ENCODE measurements around the gene ZNF839.
"Not testable (repeated sequence)": the region's sequence is repeated elsewhere in the genome, so short reads cannot be mapped to it uniquely, and the experiment has no call there.

ZNF839 gene

GRCh38 chr14:102293781-102294180, 25.8 kb upstream of the ZNF839 start:
- Histone ChIP-seq H3K9me3 (ENCODE audit: insufficient read depth, low read length, severe bottlenecking) (no peaks in the 10 kb centered on the region), H3K27ac (ENCODE audit: low read length) (no peak overlapping the region), H3K9ac (ENCODE audit: low read depth, low read length) (no peak overlapping the region), H4K20me1 (ENCODE audit: insufficient read depth, low read length) (no peaks in the 10 kb centered on the region), H3K4me3 (ENCODE audit: low read depth in 1 of 2, low read length in 2 of 2) (no peak overlapping the region), H2AFZ (ENCODE audit: low read depth, low read length) (no peak overlapping the region), H3K4me2 (ENCODE audit: insufficient read depth, low read length) (no peak overlapping the region), H3K36me3 (ENCODE audit: insufficient read depth, low read length) (no peaks in the 10 kb centered on the region), H3K27me3 (ENCODE audit: insufficient read depth, low read length, poor library complexity) (no peaks in the 10 kb centered on the region), H3K79me2 (ENCODE audit: insufficient read depth, low read length) (no peaks in the 10 kb centered on the region), H3K4me1 (ENCODE audit: insufficient read depth, low read length) (no peaks in the 10 kb centered on the region)
- no peak for ATAC-seq (ENCODE audit: insufficient read depth, low read depth)
- no peak for TF ChIP-seq EZH2 (IDR thresholded peaks at IDR 0.05; ENCODE audit: borderline replicate concordance, low read depth, low read length, severe bottlenecking)
- no peak for TF ChIP-seq CTCF (IDR thresholded peaks at IDR 0.05; ENCODE audit: borderline replicate concordance, extremely low read depth, low read length, poor library complexity, severe bottlenecking)
- DNase-seq, result no peak

GRCh38 chr14:102295270-102295669, 24.3 kb upstream of the ZNF839 start:
- Histone ChIP-seq H3K9me3 (ENCODE audit: insufficient read depth, low read length, severe bottlenecking) (no peaks in the 10 kb centered on the region), H4K20me1 (ENCODE audit: insufficient read depth, low read length) (no peaks in the 10 kb centered on the region), H3K79me2 (ENCODE audit: insufficient read depth, low read length) (no peaks in the 10 kb centered on the region), H3K36me3 (ENCODE audit: insufficient read depth, low read length) (no peaks in the 10 kb centered on the region), H2AFZ (ENCODE audit: low read depth, low read length) (no peak overlapping the region), H3K27me3 (ENCODE audit: insufficient read depth, low read length, poor library complexity) (no peaks in the 10 kb centered on the region), H3K9ac (ENCODE audit: low read depth, low read length) (no peak overlapping the region), H3K4me1 (ENCODE audit: insufficient read depth, low read length) (no peaks in the 10 kb centered on the region), H3K4me3 (ENCODE audit: low read depth in 1 of 2, low read length in 2 of 2) (no peak overlapping the region), H3K27ac (ENCODE audit: low read length) (no peak overlapping the region), H3K4me2 (ENCODE audit: insufficient read depth, low read length) (no peak overlapping the region)
- DNase-seq (no peak), ATAC-seq (ENCODE audit: insufficient read depth, low read depth) (no peak)
- TF ChIP-seq CTCF (IDR thresholded peaks at IDR 0.05; ENCODE audit: borderline replicate concordance, extremely low read depth, low read length, poor library complexity, severe bottlenecking), result peak; percentile 38
- no peak for TF ChIP-seq EZH2 (IDR thresholded peaks at IDR 0.05; ENCODE audit: borderline replicate concordance, low read depth, low read length, severe bottlenecking)

GRCh38 chr14:102297436-102298170, 21.9 kb upstream of the ZNF839 start:
- Histone ChIP-seq H3K9ac (ENCODE audit: low read depth, low read length) (no peak overlapping the region), H3K36me3 (ENCODE audit: insufficient read depth, low read length) (no peaks in the 10 kb centered on the region), H3K4me2 (ENCODE audit: insufficient read depth, low read length) (no peak overlapping the region), H4K20me1 (ENCODE audit: insufficient read depth, low read length) (no peaks in the 10 kb centered on the region), H3K27ac (ENCODE audit: low read length) (no peak overlapping the region), H3K9me3 (ENCODE audit: insufficient read depth, low read length, severe bottlenecking) (no peaks in the 10 kb centered on the region), H3K27me3 (ENCODE audit: insufficient read depth, low read length, poor library complexity) (no peaks in the 10 kb centered on the region), H3K4me1 (ENCODE audit: insufficient read depth, low read length) (no peaks in the 10 kb centered on the region), H2AFZ (ENCODE audit: low read depth, low read length) (no peak overlapping the region), H3K79me2 (ENCODE audit: insufficient read depth, low read length) (no peaks in the 10 kb centered on the region), H3K4me3 (ENCODE audit: low read depth in 1 of 2, low read length in 2 of 2) (no peak overlapping the region)
- ATAC-seq (ENCODE audit: insufficient read depth, low read depth), result no peak
- no peak for DNase-seq
- no peak for TF ChIP-seq CTCF (IDR thresholded peaks at IDR 0.05; ENCODE audit: borderline replicate concordance, extremely low read depth, low read length, poor library complexity, severe bottlenecking)
- TF ChIP-seq EZH2 (IDR thresholded peaks at IDR 0.05; ENCODE audit: borderline replicate concordance, low read depth, low read length, severe bottlenecking), result no peak

GRCh38 chr14:102298303-102299070, 21.1 kb upstream of the ZNF839 start:
- not testable (repeated sequence) for H3K27ac ChIP-seq (ENCODE audit: low read length); H3K27me3 ChIP-seq (ENCODE audit: insufficient read depth, low read length, poor library complexity); H4K20me1 ChIP-seq (ENCODE audit: insufficient read depth, low read length); H3K36me3 ChIP-seq (ENCODE audit: insufficient read depth, low read length); H3K9me3 ChIP-seq (ENCODE audit: insufficient read depth, low read length, severe bottlenecking); H3K4me2 ChIP-seq (ENCODE audit: insufficient read depth, low read length); H3K4me3 ChIP-seq (ENCODE audit: low read depth in 1 of 2, low read length in 2 of 2); H3K79me2 ChIP-seq (ENCODE audit: insufficient read depth, low read length); H3K4me1 ChIP-seq (ENCODE audit: insufficient read depth, low read length); H3K9ac ChIP-seq (ENCODE audit: low read depth, low read length); H2AFZ ChIP-seq (ENCODE audit: low read depth, low read length)
- ATAC-seq (ENCODE audit: insufficient read depth, low read depth), result peak; percentile 22; the same call in 1 of the 3 replicates
- peak; percentile 33 for DNase-seq
